Ovary (tissue), 3 donors: ENCODE data around the gene KIF19.

ENCODE experiments used
- EP300 ChIP-seq: sonication (generic); formaldehyde crosslinking; IDR thresholded peaks from one replicate; pipeline ENCODE4 v1.6.1; 2017; ENCODE audit warnings: antibody characterized with exemption
- POLR2A ChIP-seq: fragments of 450-650 bp; IDR thresholded peaks from one replicate; pipeline ENCODE4 v1.6.1; 2017; ENCODE audit warnings: antibody characterized with exemption, mild to moderate bottlenecking, moderate library complexity
- TF ChIP-seq, protein P1 (sequence below), 3 donors: fragments of 450-650 bp in 2 of 3; fragments of 200-600 bp in 1 of 3; IDR thresholded peaks; one replicate each; pipeline versions ENCODE4 v1.5.1 to v1.8.0; 2016 to 2022; ENCODE audit warnings: antibody characterized with exemption in 3 of 3, mild to moderate bottlenecking in 1 of 3
- donor health status: DM: no; HTN: no; CAD: no.

DNA sequence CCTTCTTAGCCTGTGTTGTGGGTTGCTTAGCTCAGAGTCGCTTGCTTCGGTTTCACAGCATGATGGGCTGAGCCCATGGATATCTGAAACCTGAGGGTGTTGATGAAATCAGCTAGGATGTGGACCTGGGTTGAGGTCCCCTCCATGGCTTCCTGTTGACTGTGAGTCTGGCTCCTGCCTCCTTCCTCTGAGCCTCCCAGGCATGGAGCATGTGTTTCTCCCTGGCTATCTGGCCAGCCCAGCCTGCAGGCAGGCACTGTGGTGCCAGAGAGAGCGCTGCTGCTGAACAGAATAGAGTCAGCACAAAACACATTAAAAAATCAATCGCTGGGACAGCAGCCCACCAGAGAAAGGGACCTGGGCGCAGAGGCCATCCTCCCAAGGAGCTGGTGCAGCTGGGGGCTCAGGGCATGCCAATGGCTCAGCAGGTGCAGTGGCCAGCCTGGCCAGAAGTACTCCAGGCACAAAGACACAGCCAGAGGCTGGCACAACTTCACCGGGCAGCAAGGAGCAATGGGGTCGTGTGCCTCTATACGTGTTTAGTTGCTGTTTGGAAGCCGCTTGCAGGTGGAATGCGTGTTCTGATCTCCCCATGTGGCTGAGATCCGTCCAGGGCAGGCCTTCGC lies 77.6 kb downstream of the KIF19 start:
- TF ChIP-seq, protein P1, sequence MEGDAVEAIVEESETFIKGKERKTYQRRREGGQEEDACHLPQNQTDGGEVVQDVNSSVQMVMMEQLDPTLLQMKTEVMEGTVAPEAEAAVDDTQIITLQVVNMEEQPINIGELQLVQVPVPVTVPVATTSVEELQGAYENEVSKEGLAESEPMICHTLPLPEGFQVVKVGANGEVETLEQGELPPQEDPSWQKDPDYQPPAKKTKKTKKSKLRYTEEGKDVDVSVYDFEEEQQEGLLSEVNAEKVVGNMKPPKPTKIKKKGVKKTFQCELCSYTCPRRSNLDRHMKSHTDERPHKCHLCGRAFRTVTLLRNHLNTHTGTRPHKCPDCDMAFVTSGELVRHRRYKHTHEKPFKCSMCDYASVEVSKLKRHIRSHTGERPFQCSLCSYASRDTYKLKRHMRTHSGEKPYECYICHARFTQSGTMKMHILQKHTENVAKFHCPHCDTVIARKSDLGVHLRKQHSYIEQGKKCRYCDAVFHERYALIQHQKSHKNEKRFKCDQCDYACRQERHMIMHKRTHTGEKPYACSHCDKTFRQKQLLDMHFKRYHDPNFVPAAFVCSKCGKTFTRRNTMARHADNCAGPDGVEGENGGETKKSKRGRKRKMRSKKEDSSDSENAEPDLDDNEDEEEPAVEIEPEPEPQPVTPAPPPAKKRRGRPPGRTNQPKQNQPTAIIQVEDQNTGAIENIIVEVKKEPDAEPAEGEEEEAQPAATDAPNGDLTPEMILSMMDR (IDR thresholded peaks at IDR 0.05) = no peak
- TF ChIP-seq EP300 = no peak
- no peak for TF ChIP-seq POLR2A
